ENCODE results near the gene EIPR1. TPM values are rescaled to one million over a fixed set of nuclear protein-coding genes. Genes with fewer than 3 reads are reported as not detected.

The EIPR1 gene
- total and polyA plus RNA-seq, 5 donors from 2014 or later = 26.6 to 44.8 (median 33.7) TPM

DNA sequence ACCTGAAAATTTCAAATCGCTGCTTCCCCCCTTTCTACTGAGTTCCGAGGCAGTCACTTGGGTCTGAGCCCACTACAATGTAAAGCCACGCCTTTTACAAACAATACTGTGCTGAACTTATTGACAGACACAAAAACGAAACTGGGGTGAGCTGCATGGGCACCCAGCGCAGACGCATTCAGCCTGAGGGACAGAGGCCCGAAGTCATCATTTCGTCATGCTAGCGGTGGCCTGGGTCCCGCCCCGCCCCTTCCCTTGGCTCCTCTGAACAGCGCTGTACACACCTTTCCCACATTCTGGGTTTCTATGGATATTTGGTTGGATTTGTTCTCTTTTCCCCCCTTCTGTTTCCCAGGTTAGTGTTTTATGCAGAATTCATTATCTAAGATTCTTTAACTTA, 71.7 kb downstream of the EIPR1 start:
- Histone ChIP-seq H3K36me3 (ENCODE audit: control insufficient read depth, insufficient read depth, low read length) (no peaks in the 10 kb centered on the region), H3K27ac (ENCODE audit: insufficient read depth, low read length, poor library complexity, severe bottlenecking) (no peak overlapping the region), H3K4me3 (ENCODE audit: low read depth, low read length) (no peak overlapping the region), H3K4me1 (ENCODE audit: control insufficient read depth, insufficient read depth, low read length, poor library complexity, severe bottlenecking) (peaks cover 3% of the 10 kb centered on the region), H3K9me3 (ENCODE audit: control insufficient read depth in 2 of 2, low read length in 2 of 2) (no peaks in the 10 kb centered on the region), H3K27me3 (ENCODE audit: control insufficient read depth, insufficient read depth, low read length) (no peaks in the 10 kb centered on the region)
- H3K4me3 Mint-ChIP-seq = no peak overlapping the region
- no peaks in the 10 kb centered on the region for H3K27me3 Mint-ChIP-seq
- no peak for DNase-seq
- peaks cover 16 to 25% (median 21%) of the 10 kb centered on the region in 4 donors for H3K4me1 Mint-ChIP-seq
- no peak for ATAC-seq (ENCODE audit: low read depth in 2 of 2)
- H3K36me3 Mint-ChIP-seq = peaks cover 12% of the 10 kb centered on the region
- H3K9me3 Mint-ChIP-seq = no peaks in the 10 kb centered on the region
- peak overlapping the region in 2 of 3 donors; percentile 67 to 68 for H3K27ac Mint-ChIP-seq

DNA sequence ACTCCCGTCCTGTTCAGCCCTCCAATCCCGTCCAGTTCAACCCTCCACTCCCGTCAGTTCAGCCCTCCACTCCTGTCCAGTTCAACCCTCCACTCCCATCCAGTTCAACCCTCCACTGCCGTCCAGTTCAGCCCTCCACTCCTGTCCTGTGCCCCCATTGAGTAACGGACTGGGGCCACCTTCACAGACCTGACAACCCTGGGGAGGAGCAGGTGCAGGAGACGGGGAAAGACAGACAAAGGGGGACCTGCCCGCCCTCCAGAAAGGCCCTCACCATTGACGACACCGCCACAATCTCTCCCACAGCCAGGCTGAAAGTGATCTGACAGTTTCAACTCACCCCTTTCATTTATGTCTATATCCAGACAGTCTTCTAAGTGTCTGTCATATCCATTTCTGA, 72.2 kb downstream of the EIPR1 start:
- Mint-ChIP-seq H3K27me3 (no peaks in the 10 kb centered on the region), H3K4me3 (no peak overlapping the region), H3K9me3 (no peaks in the 10 kb centered on the region), H3K36me3 (peaks cover 12% of the 10 kb centered on the region), H3K27ac (peak overlapping the region in 2 of 3 donors; percentile 67 to 68), H3K4me1 (peaks cover 16 to 25% (median 21%) of the 10 kb centered on the region in 4 donors)
- peaks cover 3% of the 10 kb centered on the region for H3K4me1 ChIP-seq (ENCODE audit: control insufficient read depth, insufficient read depth, low read length, poor library complexity, severe bottlenecking)
- H3K27me3 ChIP-seq (ENCODE audit: control insufficient read depth, insufficient read depth, low read length) = no peaks in the 10 kb centered on the region
- DNase-seq (no peak), ATAC-seq (ENCODE audit: low read depth in 2 of 2) (no peak)
- no peak overlapping the region for H3K4me3 ChIP-seq (ENCODE audit: low read depth, low read length)
- H3K9me3 ChIP-seq (ENCODE audit: control insufficient read depth in 2 of 2, low read length in 2 of 2) = no peaks in the 10 kb centered on the region
- no peaks in the 10 kb centered on the region for H3K36me3 ChIP-seq (ENCODE audit: control insufficient read depth, insufficient read depth, low read length)
- H3K27ac ChIP-seq (ENCODE audit: insufficient read depth, low read length, poor library complexity, severe bottlenecking) = no peak overlapping the region

- Mint-ChIP-seq H3K27me3 (no peaks in the 10 kb centered on the region), H3K27ac (peak overlapping the region; percentile 9 to 92 (median 85)), H3K4me3 (peak overlapping the region in 1 of 4 donors; percentile 53), H3K9me3 (no peaks in the 10 kb centered on the region), H3K36me3 (peaks cover 21% of the 10 kb centered on the region), H3K4me1 (peaks cover 9 to 26% (median 18%) of the 10 kb centered on the region in 4 donors)
- peak; percentile 49 to 67 (median 62) for DNase-seq
- peaks cover 3% of the 10 kb centered on the region for H3K36me3 ChIP-seq (ENCODE audit: control insufficient read depth, insufficient read depth, low read length)
- no peak overlapping the region for H3K27ac ChIP-seq (ENCODE audit: insufficient read depth, low read length, poor library complexity, severe bottlenecking)
- ATAC-seq (ENCODE audit: low read depth in 2 of 2) = peak; percentile 86
- peak overlapping the region; percentile 32 for H3K4me3 ChIP-seq (ENCODE audit: low read depth, low read length)
- no peaks in the 10 kb centered on the region for H3K9me3 ChIP-seq (ENCODE audit: control insufficient read depth in 2 of 2, low read length in 2 of 2)
- no peaks in the 10 kb centered on the region for H3K27me3 ChIP-seq (ENCODE audit: control insufficient read depth, insufficient read depth, low read length)
- H3K4me1 ChIP-seq (ENCODE audit: control insufficient read depth, insufficient read depth, low read length, poor library complexity, severe bottlenecking) = peaks cover 3% of the 10 kb centered on the region
Measured at GRCh38 chr2:3303583-3304406, 73.8 kb downstream of the EIPR1 start.

- Mint-ChIP-seq H3K4me3 (peak overlapping the region in 1 of 4 donors; percentile 53), H3K27ac (peak overlapping the region; percentile 9 to 92 (median 65)), H3K9me3 (no peaks in the 10 kb centered on the region), H3K36me3 (peaks cover 25% of the 10 kb centered on the region), H3K4me1 (peaks cover 9 to 26% (median 18%) of the 10 kb centered on the region in 4 donors), H3K27me3 (no peaks in the 10 kb centered on the region)
- no peaks in the 10 kb centered on the region for H3K27me3 ChIP-seq (ENCODE audit: control insufficient read depth, insufficient read depth, low read length)
- peaks cover 3% of the 10 kb centered on the region for H3K4me1 ChIP-seq (ENCODE audit: control insufficient read depth, insufficient read depth, low read length, poor library complexity, severe bottlenecking)
- no peak overlapping the region for H3K27ac ChIP-seq (ENCODE audit: insufficient read depth, low read length, poor library complexity, severe bottlenecking)
- DNase-seq (no peak), ATAC-seq (ENCODE audit: low read depth in 2 of 2) (peak; percentile 13 to 19)
- peaks cover 6% of the 10 kb centered on the region for H3K36me3 ChIP-seq (ENCODE audit: control insufficient read depth, insufficient read depth, low read length)
- H3K4me3 ChIP-seq (ENCODE audit: low read depth, low read length) = peak overlapping the region; percentile 32
- no peaks in the 10 kb centered on the region for H3K9me3 ChIP-seq (ENCODE audit: control insufficient read depth in 2 of 2, low read length in 2 of 2)
Measured at GRCh38 chr2:3302751-3303582, 74.7 kb downstream of the EIPR1 start.

- peaks cover 6% of the 10 kb centered on the region for H3K36me3 ChIP-seq (ENCODE audit: control insufficient read depth, insufficient read depth, low read length)
- H3K36me3 Mint-ChIP-seq = peaks cover 25% of the 10 kb centered on the region
- H3K27ac ChIP-seq (ENCODE audit: insufficient read depth, low read length, poor library complexity, severe bottlenecking) = no peak overlapping the region
- no peaks in the 10 kb centered on the region for H3K27me3 Mint-ChIP-seq
- ATAC-seq (ENCODE audit: low read depth in 2 of 2) = no peak
- no peak overlapping the region for H3K4me3 ChIP-seq (ENCODE audit: low read depth, low read length)
- H3K27ac Mint-ChIP-seq = peak overlapping the region in 1 of 3 donors; percentile 65
- peaks cover 3% of the 10 kb centered on the region for H3K4me1 ChIP-seq (ENCODE audit: control insufficient read depth, insufficient read depth, low read length, poor library complexity, severe bottlenecking)
- H3K4me3 Mint-ChIP-seq = no peak overlapping the region
- peaks cover 9 to 27% (median 17%) of the 10 kb centered on the region in 4 donors for H3K4me1 Mint-ChIP-seq
- H3K27me3 ChIP-seq (ENCODE audit: control insufficient read depth, insufficient read depth, low read length) = no peaks in the 10 kb centered on the region
- DNase-seq = no peak
- H3K9me3 ChIP-seq (ENCODE audit: control insufficient read depth in 2 of 2, low read length in 2 of 2) = no peaks in the 10 kb centered on the region
- no peaks in the 10 kb centered on the region for H3K9me3 Mint-ChIP-seq
Measured at GRCh38 chr2:3302421-3302750, 75.2 kb downstream of the EIPR1 start.

- H3K27me3 ChIP-seq (ENCODE audit: control insufficient read depth, insufficient read depth, low read length) = no peaks in the 10 kb centered on the region
- peaks cover 3% of the 10 kb centered on the region for H3K4me1 ChIP-seq (ENCODE audit: control insufficient read depth, insufficient read depth, low read length, poor library complexity, severe bottlenecking)
- no peak overlapping the region for H3K27ac ChIP-seq (ENCODE audit: insufficient read depth, low read length, poor library complexity, severe bottlenecking)
- peaks cover 25% of the 10 kb centered on the region for H3K36me3 Mint-ChIP-seq
- no peak for DNase-seq
- no peak for ATAC-seq (ENCODE audit: low read depth in 2 of 2)
- peaks cover 5 to 27% (median 14%) of the 10 kb centered on the region in 4 donors for H3K4me1 Mint-ChIP-seq
- no peaks in the 10 kb centered on the region for H3K27me3 Mint-ChIP-seq
- H3K9me3 ChIP-seq (ENCODE audit: control insufficient read depth in 2 of 2, low read length in 2 of 2) = no peaks in the 10 kb centered on the region
- no peak overlapping the region for H3K4me3 ChIP-seq (ENCODE audit: low read depth, low read length)
- peaks cover 6% of the 10 kb centered on the region for H3K36me3 ChIP-seq (ENCODE audit: control insufficient read depth, insufficient read depth, low read length)
- peak overlapping the region in 1 of 3 donors; percentile 77 for H3K27ac Mint-ChIP-seq
- no peak overlapping the region for H3K4me3 Mint-ChIP-seq
- no peaks in the 10 kb centered on the region for H3K9me3 Mint-ChIP-seq
Measured at GRCh38 chr2:3301001-3301400, 76.6 kb downstream of the EIPR1 start.

DNA sequence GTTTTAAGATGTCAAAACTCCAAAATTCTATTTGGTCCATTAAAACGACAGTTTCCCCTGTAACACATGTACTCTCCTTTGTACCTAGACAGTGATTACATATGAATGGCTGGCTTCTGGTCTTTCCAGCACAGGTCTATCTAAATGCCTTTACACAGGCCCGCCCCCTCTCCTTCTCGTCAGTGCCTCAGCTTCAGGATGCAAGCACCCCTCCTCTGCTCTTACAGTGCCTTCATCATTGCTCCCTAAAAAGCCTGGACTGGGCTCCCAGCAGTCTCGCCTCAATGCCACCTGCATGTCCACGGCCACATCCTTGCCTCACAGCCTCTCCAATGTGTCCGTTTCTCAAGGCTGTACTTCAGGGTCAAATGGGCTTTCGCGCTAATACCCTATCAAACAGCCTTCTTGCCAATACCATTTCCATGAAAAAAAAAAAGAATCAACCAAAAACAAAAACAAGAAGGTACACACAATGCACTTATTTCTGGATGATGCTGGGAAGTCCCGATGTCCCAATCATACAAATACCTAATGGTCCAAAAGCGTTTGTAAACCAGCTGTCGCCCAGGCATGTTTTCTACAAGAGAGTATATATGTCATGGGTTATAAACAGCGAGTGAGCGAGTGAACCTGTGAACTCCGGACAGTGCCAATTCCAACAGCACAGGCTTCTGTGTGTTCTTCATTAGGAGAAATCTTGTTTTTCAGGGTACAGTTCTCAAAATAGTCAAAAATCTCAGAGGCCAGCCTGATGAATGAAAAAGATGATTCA, 77.2 kb downstream of the EIPR1 start:
- H3K27me3 ChIP-seq (ENCODE audit: control insufficient read depth, insufficient read depth, low read length) = no peaks in the 10 kb centered on the region
- no peaks in the 10 kb centered on the region for H3K9me3 ChIP-seq (ENCODE audit: control insufficient read depth in 2 of 2, low read length in 2 of 2)
- ATAC-seq (ENCODE audit: low read depth in 2 of 2) = no peak
- peaks cover 6% of the 10 kb centered on the region for H3K36me3 ChIP-seq (ENCODE audit: control insufficient read depth, insufficient read depth, low read length)
- H3K4me1 Mint-ChIP-seq = peaks cover 0 to 23% (median 8%) of the 10 kb centered on the region in 4 donors
- DNase-seq = no peak
- no peak overlapping the region for H3K4me3 ChIP-seq (ENCODE audit: low read depth, low read length)
- H3K27ac Mint-ChIP-seq = peak overlapping the region in 1 of 3 donors; percentile 77
- H3K4me1 ChIP-seq (ENCODE audit: control insufficient read depth, insufficient read depth, low read length, poor library complexity, severe bottlenecking) = peaks cover 3% of the 10 kb centered on the region
- no peaks in the 10 kb centered on the region for H3K27me3 Mint-ChIP-seq
- no peaks in the 10 kb centered on the region for H3K9me3 Mint-ChIP-seq
- peaks cover 25% of the 10 kb centered on the region for H3K36me3 Mint-ChIP-seq
- no peak overlapping the region for H3K27ac ChIP-seq (ENCODE audit: insufficient read depth, low read length, poor library complexity, severe bottlenecking)
- no peak overlapping the region for H3K4me3 Mint-ChIP-seq

All from CD4-positive, CD25-positive, alpha-beta regulatory T cell (primary cell).